ENCODE results near the gene MORC2.

- TF ChIP-seq CREB5 (CRISPR knock-in tag; IDR thresholded peaks at IDR 0.05; ENCODE audit: low read depth) (no peak), ZNF565 (CRISPR knock-in tag; conservative IDR thresholded peaks at IDR 0.05; ENCODE audit: low read depth) (no peak), POU6F1 (CRISPR knock-in tag; IDR thresholded peaks at IDR 0.05; ENCODE audit: borderline replicate concordance, low read depth) (no peak), ZFP30 (CRISPR knock-in tag; IDR thresholded peaks at IDR 0.05) (no peak), TSHZ2 (CRISPR knock-in tag; IDR thresholded peaks at IDR 0.05) (no peak), TOX (CRISPR knock-in tag; IDR thresholded peaks at IDR 0.05; ENCODE audit: borderline replicate concordance) (no peak), PPARA (CRISPR knock-in tag; IDR thresholded peaks at IDR 0.05; ENCODE audit: borderline replicate concordance) (no peak)
Measured at GRCh38 chr22:30882974-30883533, 85.5 kb downstream of the MORC2 start.
